Cardiac fibroblast (primary cell): Measurements from ENCODE around the gene PCDHGB6.
A peak's percentile ranks its signal among the peaks of the same experiment; 100 is the strongest.

Experiments used
- DNase-seq, 2 donors: peaks; one replicate each; pipeline versions ENCODE4 v3.0.0 to v3.0.0-alpha.2; 2010; ENCODE audit warnings: low read depth in 2 of 2
- H3K4me3 ChIP-seq, 2 donors: replicated peaks in 1 of 2; 1 replicate in 1 of 2; 2 replicates in 1 of 2; pipeline ENCODE4 v1.5.1; 2011; ENCODE audit warnings: low read depth in 2 of 2, low read length in 2 of 2, mild to moderate bottlenecking in 2 of 2, moderate library complexity in 1 of 2
- TF ChIP-seq, protein P1 (sequence below): IDR thresholded peaks from one replicate; pipeline ENCODE4 v1.5.1; 2011; ENCODE audit warnings: low read depth, mild to moderate bottlenecking, low read length, inconsistent platforms

PCDHGB6 gene

DNA sequence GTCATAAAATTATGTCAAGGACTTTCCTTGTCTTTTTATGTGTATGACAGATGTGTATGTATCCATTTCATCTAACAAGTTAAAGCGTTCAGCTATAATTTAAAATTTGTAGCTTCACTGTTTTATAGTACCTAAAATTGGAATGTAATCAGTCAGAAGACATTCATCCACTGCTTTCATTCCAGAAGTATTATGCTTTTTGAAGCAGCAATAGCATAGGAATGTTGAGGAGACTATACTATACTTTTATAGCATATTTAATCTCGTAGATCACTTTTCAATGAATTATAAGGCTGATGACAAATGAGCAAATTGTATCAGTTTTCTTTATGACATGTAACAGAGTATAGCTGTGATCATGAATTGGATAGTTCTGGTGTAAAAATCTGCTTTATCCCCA lies 29.4 kb downstream of the PCDHGB6 start:
- peak in 1 of 2 donors; percentile 24 for DNase-seq
- no peak overlapping the region for H3K4me3 ChIP-seq
- TF ChIP-seq, protein P1, sequence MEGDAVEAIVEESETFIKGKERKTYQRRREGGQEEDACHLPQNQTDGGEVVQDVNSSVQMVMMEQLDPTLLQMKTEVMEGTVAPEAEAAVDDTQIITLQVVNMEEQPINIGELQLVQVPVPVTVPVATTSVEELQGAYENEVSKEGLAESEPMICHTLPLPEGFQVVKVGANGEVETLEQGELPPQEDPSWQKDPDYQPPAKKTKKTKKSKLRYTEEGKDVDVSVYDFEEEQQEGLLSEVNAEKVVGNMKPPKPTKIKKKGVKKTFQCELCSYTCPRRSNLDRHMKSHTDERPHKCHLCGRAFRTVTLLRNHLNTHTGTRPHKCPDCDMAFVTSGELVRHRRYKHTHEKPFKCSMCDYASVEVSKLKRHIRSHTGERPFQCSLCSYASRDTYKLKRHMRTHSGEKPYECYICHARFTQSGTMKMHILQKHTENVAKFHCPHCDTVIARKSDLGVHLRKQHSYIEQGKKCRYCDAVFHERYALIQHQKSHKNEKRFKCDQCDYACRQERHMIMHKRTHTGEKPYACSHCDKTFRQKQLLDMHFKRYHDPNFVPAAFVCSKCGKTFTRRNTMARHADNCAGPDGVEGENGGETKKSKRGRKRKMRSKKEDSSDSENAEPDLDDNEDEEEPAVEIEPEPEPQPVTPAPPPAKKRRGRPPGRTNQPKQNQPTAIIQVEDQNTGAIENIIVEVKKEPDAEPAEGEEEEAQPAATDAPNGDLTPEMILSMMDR: no peak

DNA sequence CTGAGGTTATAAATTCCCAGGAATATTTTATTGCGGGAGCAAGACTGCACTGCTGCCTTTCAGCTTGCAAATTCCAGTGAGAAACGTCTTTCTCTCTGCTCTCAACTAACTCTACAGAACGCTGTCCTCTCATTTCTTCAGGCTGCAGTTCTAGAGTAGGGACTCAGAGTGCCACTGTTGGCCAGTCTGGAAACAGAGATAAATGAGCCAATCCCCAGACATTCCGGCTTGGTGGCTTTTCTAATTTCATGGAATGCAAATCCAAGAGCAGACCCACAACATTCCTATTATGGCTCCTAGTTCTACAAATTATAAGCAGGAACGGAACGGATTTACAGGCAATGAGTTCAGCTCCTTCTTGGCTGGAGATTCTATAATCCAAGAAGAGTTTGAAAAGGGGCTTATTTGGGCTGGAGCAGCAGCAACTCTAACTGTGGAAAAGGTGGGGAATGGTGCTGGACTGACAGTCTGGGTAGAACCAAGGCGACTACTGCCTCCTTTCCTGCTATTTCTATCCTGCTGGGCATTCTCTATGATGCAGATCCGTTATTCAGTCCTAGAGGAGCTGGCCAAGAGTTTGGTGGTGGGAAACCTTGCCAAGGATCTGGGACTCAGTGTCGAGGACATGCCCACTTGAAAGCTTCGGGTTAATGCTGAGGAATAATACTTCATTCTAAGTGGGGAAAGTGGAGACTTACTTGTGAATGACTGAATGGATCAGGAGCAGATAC lies 31.8 kb downstream of the PCDHGB6 start:
- TF ChIP-seq, protein P1: no peak
- DNase-seq: no peak

GRCh38 chr5:141440341-141440740 lies 32.5 kb downstream of the PCDHGB6 start:
- DNase-seq: no peak
- H3K4me3 ChIP-seq: no peak overlapping the region
- TF ChIP-seq, protein P1: no peak

More for the DNA sequence above, 31.8 kb downstream of the PCDHGB6 start:
- no peak overlapping the region for H3K4me3 ChIP-seq

GRCh38 chr5:141441571-141442170 lies 33.9 kb downstream of the PCDHGB6 start:
- no peak overlapping the region for H3K4me3 ChIP-seq
- no peak for DNase-seq
- TF ChIP-seq, protein P1: no peak
